Subcutaneous abdominal adipose tissue (tissue), 5 donors: ENCODE measurements around the gene CPM.

Source experiments
- H3K27ac ChIP-seq: one replicate; pipeline ENCODE4 v1.7.0; 2013; ENCODE audit warnings: low read depth, mild to moderate bottlenecking, inconsistent platforms, low read length, moderate library complexity
- H3K27me3 ChIP-seq, 5 donors: one replicate each; pipeline ENCODE4 v1.7.0; 2013; ENCODE audit warnings: low read length in 5 of 5, inconsistent platforms in 1 of 5; ENCODE audit not compliant: control insufficient read depth in 5 of 5, insufficient read depth in 4 of 5
- H3K36me3 ChIP-seq, 5 donors: one replicate each; pipeline ENCODE4 v1.7.0; 2013; ENCODE audit warnings: low read length in 5 of 5; ENCODE audit not compliant: control insufficient read depth in 5 of 5, insufficient read depth in 5 of 5
- H3K4me1 ChIP-seq, 5 donors: one replicate each; pipeline ENCODE4 v1.7.0; 2013; ENCODE audit warnings: low read length in 5 of 5, mild to moderate bottlenecking in 3 of 5, moderate library complexity in 1 of 5; ENCODE audit not compliant: control insufficient read depth in 5 of 5, insufficient read depth in 5 of 5
- H3K4me3 ChIP-seq, 5 donors: one replicate each; pipeline ENCODE4 v1.7.0; 2013; ENCODE audit warnings: low read length in 5 of 5, low read depth in 1 of 5
- H3K9ac ChIP-seq, 5 donors: one replicate each; pipeline ENCODE4 v1.7.0; 2013; ENCODE audit warnings: low read length in 5 of 5, mild to moderate bottlenecking in 4 of 5, moderate library complexity in 3 of 5
- H3K9me3 ChIP-seq, 5 donors: one replicate each; pipeline ENCODE4 v1.7.0; 2013; ENCODE audit warnings: low read length in 5 of 5; ENCODE audit not compliant: control insufficient read depth in 5 of 5
- donor health status: healthy.
- donor health status: healthy.
- donor health status: healthy.
- donor health status: healthy.
- donor health status: healthy.

Gene CPM

DNA sequence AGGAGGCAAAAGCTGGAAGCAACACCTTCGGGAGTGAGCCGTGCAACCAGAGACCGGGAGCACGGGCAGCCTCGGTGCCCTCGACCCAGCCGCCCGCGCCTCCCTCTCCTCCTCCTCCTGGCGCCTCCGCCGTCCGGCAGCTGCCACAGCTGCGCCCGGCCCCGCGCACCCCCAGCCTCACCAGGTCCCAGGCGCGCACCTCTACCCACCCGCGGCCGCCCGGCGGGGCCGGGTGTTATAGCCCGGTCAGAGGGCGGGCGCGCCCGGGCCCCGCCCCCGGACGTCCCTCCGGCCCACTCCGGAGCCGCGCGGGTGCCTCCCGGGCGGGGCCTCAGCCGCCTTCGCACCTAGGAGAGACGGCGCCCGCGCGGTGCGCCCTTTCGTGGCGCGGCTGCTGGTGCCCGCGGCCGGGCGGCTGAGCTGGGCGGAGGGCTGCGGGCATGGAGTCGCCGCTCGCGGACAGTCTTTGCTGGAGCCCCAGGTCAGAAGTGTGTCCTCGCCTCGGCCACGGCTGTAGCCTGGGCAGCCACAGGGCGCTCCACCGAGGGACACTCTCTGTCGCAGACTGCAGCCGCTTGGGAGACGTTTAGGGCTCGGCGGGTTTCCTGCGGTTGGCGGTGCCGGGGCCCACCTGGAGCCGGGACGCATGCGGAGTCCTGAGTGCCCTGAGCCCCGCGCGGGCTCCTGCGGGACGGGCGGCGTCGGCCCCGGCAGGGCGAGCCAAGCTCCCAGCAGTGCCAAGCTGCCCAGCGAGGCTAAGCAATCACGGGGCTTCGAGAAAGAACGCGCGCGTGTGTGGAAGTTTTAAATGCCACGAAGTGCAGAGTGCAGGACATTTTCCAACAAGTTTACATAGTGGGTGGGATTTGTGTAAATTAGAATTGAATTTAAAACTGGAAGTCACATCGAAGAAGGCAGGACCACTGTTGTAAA is at the start of gene CPM:
Gene CPM, minus strand, starts transcription at position 211 of the 933 bp plus-strand sequence. CDS start 334 bp downstream, outside the sequence.
- H3K27me3 ChIP-seq, result no peaks in the 10 kb centered on the region
- peak within 1 kb of the TSS; percentile 80 to 98 (median 86) for H3K4me3 ChIP-seq
- H3K36me3 ChIP-seq, result peaks cover 0 to 3% (median 0%) of the 10 kb centered on the region in 5 donors
- H3K9ac ChIP-seq, result peak within 1 kb of the TSS; percentile 40 to 93 (median 91)
- peak within 1 kb of the TSS; percentile 52 for H3K27ac ChIP-seq
- H3K9me3 ChIP-seq, result no peaks in the 10 kb centered on the region
- peaks cover 0 to 41% (median 39%) of the 10 kb centered on the region in 5 donors for H3K4me1 ChIP-seq

- Histone ChIP-seq H3K27ac (no peak overlapping the region), H3K9me3 (peaks cover 0 to 5% (median 0%) of the 10 kb centered on the region in 5 donors), H3K27me3 (no peaks in the 10 kb centered on the region), H3K4me3 (no peak overlapping the region), H3K36me3 (no peaks in the 10 kb centered on the region), H3K4me1 (peaks cover 0 to 16% (median 12%) of the 10 kb centered on the region in 5 donors), H3K9ac (no peak overlapping the region)
These were observed 48.5 kb upstream of the CPM start for GRCh38 chr12:68981516-68981915.

DNA sequence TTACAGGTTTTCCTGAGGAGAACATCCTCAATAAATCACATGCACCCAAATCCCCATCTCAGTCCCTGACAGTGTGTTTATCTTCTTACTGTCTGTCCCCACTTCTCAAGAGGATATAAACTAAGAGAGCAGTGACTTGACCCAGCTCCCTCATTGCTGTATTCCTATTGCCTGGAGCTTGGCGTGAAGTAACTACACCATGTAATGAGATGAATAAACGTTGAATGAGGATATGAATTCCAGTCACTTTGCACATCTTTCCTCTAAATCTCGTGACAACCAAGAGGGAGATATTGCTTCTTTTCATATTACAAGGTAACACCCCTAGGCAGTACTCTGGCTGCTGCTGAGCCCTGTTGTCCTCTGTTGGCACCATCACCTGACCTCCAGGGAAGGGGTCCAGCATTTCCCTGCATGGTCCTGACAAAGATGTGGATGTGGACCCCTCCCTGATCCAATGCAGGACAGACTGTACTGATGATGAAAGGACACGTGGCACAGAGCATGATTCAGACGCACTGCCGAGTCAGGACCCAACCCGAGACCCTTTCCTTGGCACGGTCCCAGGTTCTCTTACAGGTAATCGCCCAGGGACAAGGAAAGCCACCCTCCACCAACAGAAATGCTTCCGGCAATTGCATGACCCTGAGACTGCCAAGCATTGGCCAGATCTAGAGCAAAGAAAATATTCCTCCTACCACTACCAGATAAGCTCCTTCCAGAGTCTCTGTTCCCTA is 47.7 kb upstream of the CPM start:
- no peak overlapping the region for H3K4me3 ChIP-seq
- no peak overlapping the region for H3K9ac ChIP-seq
- no peak overlapping the region for H3K27ac ChIP-seq
- peaks cover 0 to 5% (median 0%) of the 10 kb centered on the region in 5 donors for H3K9me3 ChIP-seq
- no peaks in the 10 kb centered on the region for H3K27me3 ChIP-seq
- peaks cover 0 to 16% (median 12%) of the 10 kb centered on the region in 5 donors for H3K4me1 ChIP-seq
- no peaks in the 10 kb centered on the region for H3K36me3 ChIP-seq

DNA sequence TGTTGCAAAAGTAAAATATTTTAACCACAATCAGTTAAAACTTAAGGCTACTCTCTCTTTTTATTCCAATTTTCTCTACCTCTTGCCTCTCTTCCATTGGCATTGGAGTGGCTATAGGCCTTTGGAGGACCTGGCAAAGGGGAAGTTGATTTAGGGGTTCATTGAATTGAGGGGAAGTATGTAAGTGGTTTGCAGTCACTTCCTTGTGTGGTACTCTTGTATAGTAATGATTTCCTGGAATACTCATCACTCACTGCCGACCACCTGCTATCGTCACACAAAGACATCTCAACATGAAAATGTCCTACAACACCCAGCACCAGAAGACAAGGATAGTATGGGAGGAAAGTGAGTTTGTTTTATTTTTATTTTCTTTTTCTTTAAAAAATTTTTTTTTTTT is 45.7 kb upstream of the CPM start:
- no peaks in the 10 kb centered on the region for H3K27me3 ChIP-seq
- no peak overlapping the region for H3K9ac ChIP-seq
- H3K9me3 ChIP-seq, result peaks cover 0 to 5% (median 0%) of the 10 kb centered on the region in 5 donors
- H3K36me3 ChIP-seq, result no peaks in the 10 kb centered on the region
- no peak overlapping the region for H3K27ac ChIP-seq
- H3K4me1 ChIP-seq, result peaks cover 0 to 16% (median 12%) of the 10 kb centered on the region in 5 donors
- no peak overlapping the region for H3K4me3 ChIP-seq

- no peak overlapping the region for H3K4me3 ChIP-seq
- H3K27me3 ChIP-seq, result no peaks in the 10 kb centered on the region
- H3K9ac ChIP-seq, result no peak overlapping the region
- H3K36me3 ChIP-seq, result no peaks in the 10 kb centered on the region
- H3K4me1 ChIP-seq, result peaks cover 0 to 12% (median 12%) of the 10 kb centered on the region in 5 donors
- no peak overlapping the region for H3K27ac ChIP-seq
- H3K9me3 ChIP-seq, result peaks cover 0 to 4% (median 0%) of the 10 kb centered on the region in 5 donors
These were observed 45.1 kb upstream of the CPM start for GRCh38 chr12:68977909-68978610.

DNA sequence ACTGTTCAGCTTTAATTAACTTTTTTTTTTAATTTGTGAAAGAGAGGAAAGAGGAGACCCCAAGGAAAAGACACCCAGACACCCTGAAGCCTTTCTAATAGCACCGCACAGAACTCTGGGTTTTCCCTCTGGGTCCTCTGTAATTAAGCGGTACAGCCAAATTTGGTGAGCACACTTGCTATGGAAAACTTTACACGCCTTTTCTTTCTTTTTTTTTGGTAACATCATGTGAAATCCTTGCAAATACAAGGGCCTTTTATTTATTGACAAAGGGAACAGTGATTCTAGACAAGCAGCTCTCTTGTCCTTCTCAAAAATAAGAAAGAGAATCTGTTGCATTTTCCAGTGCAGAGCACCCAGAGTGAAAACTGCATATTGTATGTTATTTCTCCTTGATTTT is 44.4 kb upstream of the CPM start:
- H3K9ac ChIP-seq, result no peak overlapping the region
- H3K27me3 ChIP-seq, result no peaks in the 10 kb centered on the region
- H3K27ac ChIP-seq, result no peak overlapping the region
- no peaks in the 10 kb centered on the region for H3K9me3 ChIP-seq
- no peaks in the 10 kb centered on the region for H3K36me3 ChIP-seq
- peaks cover 0 to 15% (median 12%) of the 10 kb centered on the region in 5 donors for H3K4me1 ChIP-seq
- no peak overlapping the region for H3K4me3 ChIP-seq

GRCh38 chr12:68976395-68976841 is 43.4 kb upstream of the CPM start:
- Histone ChIP-seq H3K9ac (no peak overlapping the region), H3K9me3 (no peaks in the 10 kb centered on the region), H3K27ac (no peak overlapping the region), H3K4me3 (no peak overlapping the region), H3K4me1 (peaks cover 0 to 15% (median 12%) of the 10 kb centered on the region in 5 donors), H3K27me3 (no peaks in the 10 kb centered on the region), H3K36me3 (no peaks in the 10 kb centered on the region)

DNA sequence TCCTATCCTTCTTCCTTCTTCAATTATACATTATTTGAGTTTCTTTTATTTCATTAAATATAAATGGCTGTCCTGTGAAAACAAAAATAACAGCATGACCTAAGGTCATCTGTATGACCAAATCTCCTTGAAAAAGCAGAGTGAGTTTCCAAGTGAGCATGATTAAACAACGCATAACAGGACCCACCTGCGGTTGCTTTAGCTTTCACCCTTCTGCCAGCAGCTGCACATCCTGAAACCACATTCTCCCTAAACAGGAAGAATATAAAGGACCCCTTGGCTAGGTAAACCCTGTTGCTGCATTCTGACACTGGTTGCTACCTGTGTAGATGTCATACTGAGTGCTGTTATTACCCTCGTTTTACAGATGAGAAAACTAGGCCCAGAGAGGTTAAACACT is 42.8 kb upstream of the CPM start:
- Histone ChIP-seq H3K36me3 (no peaks in the 10 kb centered on the region), H3K9me3 (no peaks in the 10 kb centered on the region), H3K9ac (no peak overlapping the region), H3K27me3 (no peaks in the 10 kb centered on the region), H3K4me1 (peaks cover 0 to 15% (median 12%) of the 10 kb centered on the region in 5 donors), H3K27ac (no peak overlapping the region), H3K4me3 (no peak overlapping the region)

DNA sequence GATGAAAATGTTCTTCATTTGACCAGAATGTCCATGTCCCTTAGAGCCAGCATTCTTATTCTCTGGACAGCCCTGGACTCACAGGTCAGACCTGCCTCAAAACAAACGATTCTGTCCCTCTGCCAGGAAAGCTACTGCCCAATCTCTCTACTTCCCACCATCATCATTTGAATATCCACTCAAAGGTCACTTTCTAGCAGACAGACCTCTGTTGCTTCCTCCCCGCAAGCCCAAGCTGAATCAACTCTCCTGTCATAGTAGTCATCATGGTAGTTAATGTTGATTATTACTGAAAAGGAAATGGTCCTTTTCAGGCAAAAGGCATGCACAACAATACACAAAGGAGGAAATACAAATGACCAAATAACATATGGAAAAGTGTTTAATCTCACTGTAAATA is 39.6 kb upstream of the CPM start:
- H3K27ac ChIP-seq, result no peak overlapping the region
- no peak overlapping the region for H3K4me3 ChIP-seq
- H3K27me3 ChIP-seq, result no peaks in the 10 kb centered on the region
- peaks cover 0 to 10% (median 5%) of the 10 kb centered on the region in 5 donors for H3K4me1 ChIP-seq
- H3K36me3 ChIP-seq, result no peaks in the 10 kb centered on the region
- H3K9me3 ChIP-seq, result no peaks in the 10 kb centered on the region
- no peak overlapping the region for H3K9ac ChIP-seq
